Right kidney (tissue), 1 donor: ENCODE measurements around the gene DNAJC4.

Experiments used
- DNase-seq: peaks from one replicate; pipeline ENCODE4 v3.0.0-alpha.2; 2016

Gene DNAJC4

DNA sequence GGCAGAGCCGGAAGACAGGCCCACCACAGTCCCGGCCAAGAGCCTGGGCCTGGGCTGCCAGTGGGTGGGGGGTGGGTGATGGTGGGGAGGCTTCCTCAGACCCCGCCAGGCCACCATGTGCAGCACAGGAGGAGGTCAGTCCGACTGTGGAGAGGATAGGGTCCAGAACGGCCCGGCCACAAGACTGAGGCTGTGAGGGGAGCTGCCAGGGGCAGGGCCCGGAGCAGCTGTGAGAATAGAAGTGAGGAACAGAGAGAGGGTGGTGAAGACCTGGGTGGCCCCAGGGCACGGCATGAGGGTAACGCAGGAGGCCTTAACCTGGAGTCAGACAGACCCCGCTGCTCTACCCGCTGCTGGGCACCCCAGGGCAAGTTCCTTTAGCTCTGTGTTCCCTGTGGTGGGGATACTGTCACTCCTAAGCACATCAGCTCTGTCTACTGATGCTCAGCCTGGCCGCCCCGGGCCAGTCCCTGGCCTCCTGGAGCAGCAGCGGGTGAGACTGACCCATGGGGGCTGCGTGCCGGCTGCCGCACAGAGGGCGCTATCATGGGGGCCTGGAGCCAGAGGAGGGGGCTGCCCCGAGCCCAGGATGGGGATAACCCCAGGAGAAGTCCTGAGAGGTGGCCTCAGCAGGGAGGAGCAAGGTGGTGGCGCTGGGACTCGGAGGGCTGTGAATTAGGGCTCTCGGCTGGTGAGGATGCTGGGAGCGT, 22.1 kb upstream of the DNAJC4 start:
- DNase-seq: no peak

DNA sequence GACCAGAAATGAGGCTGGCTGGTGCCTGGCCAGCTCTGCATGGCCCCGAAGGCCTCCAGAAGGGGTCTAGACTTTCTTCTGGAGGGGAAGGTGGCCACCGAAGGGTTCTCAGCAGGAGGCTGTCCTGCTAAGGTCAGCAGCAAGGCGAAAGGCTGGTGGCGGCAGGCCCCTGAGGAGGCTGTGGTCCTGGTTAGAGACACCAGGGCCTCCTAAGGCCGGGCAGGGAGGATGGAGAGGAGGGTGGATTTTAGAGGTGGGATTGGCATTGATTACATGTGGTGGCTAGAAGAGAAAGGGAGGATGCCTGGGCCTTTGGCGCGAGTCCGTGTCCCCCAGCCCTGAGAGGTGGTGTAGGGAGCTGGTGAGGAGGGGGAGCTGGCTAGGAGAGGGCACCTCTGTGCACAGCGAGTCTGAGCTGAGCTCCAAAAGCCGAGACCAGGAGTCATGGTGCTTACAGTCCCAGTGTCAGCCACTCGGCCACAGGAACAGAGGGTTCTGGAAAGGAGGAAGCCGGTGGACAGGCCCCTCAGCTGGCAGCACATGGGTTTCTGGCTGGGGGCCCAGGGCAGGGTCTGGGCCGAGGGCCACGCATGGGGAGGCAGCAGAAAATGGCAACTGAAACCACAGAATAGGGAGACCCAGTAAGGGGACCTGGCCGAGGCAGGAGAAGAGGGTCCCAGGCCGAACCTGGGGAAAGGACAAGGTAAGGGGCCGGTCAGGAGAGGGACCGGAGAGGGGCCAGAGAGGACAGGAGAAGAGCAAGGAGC, 21.4 kb upstream of the DNAJC4 start:
- DNase-seq: no peak

- DNase-seq: no peak
These were observed 20.8 kb upstream of the DNAJC4 start for GRCh38 chr11:64209563-64209843.

GRCh38 chr11:64210301-64211020, 19.9 kb upstream of the DNAJC4 start:
- no peak for DNase-seq

GRCh38 chr11:64211181-64211872, 19.0 kb upstream of the DNAJC4 start:
- no peak for DNase-seq

DNA sequence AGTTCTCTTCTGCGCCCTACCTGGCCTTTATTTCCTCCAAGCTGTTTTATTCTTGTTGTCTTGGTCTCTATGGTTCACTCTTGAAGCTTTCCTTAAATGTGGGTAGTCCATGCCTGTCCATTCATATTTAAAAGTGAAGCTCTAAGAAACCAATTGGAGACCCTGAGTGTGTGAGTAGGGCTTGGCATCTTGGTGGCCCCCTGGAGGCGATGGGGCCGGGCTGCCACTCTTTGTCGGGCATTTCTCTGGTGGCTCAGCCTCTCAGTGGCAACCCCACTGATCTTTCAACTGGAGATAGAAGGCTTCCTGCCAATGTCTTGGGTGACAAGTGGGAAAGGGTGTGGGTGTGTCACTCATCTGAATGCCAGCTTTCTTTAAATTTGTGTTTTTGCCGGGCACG, 13.5 kb upstream of the DNAJC4 start:
- DNase-seq: no peak

- DNase-seq: no peak
These were observed 11.6 kb upstream of the DNAJC4 start for GRCh38 chr11:64218628-64219353.

GRCh38 chr11:64219354-64219684, 11.0 kb upstream of the DNAJC4 start:
- no peak for DNase-seq

GRCh38 chr11:64219755-64220154, 10.6 kb upstream of the DNAJC4 start:
- DNase-seq: no peak

DNA sequence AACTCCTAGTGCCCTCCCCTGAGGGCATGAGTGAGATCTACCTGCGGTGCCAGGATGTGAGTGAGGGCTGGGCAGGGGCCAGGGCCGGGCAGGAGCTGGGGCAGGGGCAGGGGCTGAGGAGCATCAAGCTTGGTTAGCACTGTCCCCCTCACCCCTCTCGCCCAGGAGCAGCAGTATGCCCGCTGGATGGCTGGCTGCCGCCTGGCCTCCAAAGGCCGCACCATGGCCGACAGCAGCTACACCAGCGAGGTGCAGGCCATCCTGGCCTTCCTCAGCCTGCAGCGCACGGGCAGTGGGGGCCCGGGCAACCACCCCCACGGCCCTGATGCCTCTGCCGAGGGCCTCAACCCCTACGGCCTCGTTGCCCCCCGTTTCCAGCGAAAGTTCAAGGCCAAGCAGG, 10.1 kb upstream of the DNAJC4 start:
- no peak for DNase-seq

GRCh38 chr11:64220798-64221197, 9.6 kb upstream of the DNAJC4 start:
- no peak for DNase-seq

GRCh38 chr11:64222651-64223000, 7.7 kb upstream of the DNAJC4 start:
- no peak for DNase-seq

- DNase-seq: no peak
These were observed 7.2 kb upstream of the DNAJC4 start for GRCh38 chr11:64223001-64223651.

DNA sequence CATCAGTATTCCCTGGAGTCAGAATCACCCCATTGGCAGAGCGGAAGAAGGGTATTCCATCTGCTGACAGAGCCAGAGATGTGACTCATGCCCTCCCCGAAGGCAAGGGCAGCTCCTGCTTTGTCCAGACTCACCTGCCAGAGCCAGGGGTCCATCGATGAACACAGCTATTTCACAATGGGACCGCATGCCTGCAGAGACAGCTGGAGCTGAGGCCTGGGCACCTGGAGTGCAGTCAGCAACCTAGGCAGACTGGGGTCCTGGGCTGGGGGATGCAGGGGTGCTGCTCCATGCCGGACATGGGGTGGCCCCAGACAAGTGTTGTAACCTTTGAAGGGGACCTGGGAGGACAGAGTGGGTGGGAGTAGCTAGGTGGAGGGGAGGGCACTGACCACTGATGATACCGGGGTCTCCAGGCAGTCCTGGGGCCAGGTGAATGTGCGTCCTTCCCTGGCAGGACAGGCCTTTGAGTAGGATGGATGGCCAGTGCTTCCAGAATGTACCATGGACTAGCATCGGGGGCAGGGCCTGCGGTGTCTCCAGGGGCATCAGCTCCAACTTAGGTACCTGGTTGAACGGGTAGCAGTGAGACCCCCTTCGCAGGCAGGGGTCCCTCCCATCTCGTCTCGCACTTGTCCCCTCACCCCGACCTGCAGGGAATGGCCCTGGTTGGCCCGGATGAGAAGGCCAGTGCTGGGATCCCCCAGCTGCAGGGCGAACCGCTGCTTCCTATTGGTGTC, 6.0 kb upstream of the DNAJC4 start:
- no peak for DNase-seq

DNA sequence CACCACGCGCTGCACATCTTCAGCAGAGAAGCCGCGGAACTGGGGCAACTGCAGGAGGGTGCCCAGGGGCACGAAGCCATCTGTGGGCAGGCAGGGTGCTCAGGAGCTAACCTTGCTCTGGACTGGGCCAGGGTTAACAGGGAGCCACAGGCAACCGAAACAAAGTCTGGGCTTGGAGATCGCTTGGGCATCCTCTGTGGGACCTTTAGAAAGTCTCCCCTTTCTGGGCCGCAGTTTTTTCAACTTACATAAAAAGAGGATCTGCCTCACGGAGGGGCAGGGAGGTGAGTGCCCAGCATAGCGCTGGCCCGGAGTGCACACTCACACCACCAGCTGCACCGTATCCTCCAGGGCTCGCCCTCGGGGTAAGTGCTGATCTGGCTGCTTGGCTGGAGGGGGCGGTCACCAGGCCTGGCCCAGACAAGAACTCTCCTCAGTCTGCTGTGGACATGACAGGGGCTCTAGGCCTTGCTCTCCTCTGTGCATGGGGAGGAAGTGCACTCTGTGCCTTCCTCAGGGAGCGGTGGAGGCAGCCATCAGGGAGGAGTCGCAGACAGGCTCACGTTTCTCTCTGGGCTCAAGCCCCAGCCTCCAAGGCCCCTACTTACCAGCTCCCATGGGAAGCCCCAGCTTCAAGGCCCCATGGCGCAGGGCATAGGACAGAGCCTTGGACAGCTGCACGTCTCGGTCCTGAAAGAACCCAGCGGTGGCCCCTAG, 5.3 kb upstream of the DNAJC4 start:
- no peak for DNase-seq

DNA sequence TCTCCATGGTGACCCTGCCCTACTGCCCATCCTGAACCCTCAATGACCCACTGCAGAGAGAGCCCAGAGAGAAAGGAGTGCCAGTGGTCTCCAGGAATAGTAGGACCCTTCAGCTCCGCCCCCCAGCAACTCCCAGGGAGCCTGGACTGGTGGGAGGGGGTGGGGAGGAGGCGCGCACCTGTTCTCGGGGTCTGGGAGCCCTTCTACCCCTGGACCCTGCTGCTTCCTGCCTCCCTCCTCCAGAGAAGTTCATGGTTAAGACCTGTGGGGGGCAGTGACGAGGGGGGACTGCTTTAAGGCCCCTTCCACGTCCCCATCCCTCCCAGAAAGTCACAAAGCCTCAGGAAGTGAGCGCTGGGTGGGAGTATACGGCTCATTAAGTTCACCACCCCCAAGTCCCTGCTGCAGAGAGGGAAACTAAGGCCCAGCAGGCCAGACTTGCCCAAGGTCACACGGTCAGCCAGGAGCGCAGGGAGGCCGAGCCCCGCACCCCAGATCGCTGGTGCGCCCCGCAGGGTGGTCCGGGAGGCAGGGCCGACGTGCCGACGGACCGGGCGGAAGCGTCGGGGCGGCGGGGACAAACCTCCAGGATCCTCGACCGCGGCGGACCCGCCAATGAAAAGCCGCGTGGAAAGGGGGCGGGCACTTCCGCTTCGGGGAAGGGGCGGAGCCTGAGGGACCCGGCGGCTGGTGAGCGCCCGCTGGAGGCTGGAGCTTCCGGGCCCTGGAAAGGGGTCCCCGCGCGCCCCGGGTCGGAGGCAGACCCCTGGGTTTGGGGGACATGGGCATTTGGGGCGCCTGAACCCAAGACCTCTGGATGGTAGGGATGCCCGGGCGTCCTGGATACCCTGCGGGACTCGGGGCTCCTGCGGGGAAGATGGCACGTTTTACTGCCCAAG, 4.5 kb upstream of the DNAJC4 start, which contains the start of the genes NUDT22 and TRPT1:
TSS of gene NUDT22 (plus strand) at position 667 of the 899 bp plus-strand sequence. CDS start 379 bp downstream, outside the sequence.
TSS of gene TRPT1 (minus strand) at position 579 of the 899 bp plus-strand sequence. CDS start at position 253, 326 bp downstream.
- peak; percentile 92 for DNase-seq

- DNase-seq: no peak
These were observed 3.8 kb upstream of the DNAJC4 start for GRCh38 chr11:64226507-64227051.

DNA sequence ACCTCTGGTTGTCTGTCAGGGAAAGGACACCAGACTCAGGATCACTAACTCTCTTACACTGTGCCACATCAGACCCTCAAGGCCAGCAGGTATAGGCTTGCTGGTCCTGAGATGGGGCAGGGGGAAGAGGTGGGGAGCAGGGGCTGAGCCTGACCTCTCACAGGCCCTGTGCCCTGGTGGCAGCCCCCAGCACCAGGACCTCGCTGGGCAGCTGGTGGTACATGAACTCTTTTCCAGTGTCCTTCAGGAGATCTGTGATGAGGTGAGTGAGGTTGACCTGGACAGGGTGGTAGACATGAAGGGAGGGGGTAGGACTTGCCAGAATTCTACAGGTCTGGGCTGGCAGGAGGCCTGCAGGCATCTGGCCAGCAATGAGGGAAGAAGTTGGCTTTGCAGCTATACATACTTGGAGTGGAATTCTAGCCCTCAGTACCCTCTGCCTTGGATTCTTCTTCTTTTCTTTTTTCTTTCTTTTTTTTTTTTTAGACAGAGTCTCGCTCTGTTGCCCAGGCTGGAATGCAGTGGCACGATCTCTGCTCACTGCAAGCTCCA, 2.9 kb upstream of the DNAJC4 start:
- no peak for DNase-seq
